ENCODE data around the gene NOL6. TPM values are rescaled to one million over a fixed set of nuclear protein-coding genes. Genes with fewer than 3 reads are reported as not detected.

The NOL6 gene
- total and polyA plus RNA-seq, 8 donors: 10.7 to 43.6 (median 19.3) TPM

DNA sequence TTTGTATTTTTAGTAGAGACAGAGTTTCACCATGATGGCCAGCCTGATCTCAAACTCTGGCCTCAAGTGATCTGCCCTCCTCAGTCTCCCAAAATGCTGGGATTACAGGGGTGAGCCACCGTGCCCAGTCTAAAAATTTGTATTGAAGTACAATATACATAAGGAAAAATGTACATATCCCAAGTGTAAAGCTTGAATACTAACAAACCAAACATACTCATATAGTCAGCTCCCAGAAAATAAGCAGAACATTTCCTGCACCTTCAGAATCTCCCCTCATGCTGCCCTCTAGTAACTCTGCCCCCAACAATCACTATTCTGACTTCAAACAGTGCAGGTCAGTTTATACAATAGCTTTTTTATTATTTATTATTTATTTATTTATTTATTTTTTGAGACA lies 1.6 kb upstream of the NOL6 start:
- no peak for DNase-seq
- TF ChIP-seq, protein P1, sequence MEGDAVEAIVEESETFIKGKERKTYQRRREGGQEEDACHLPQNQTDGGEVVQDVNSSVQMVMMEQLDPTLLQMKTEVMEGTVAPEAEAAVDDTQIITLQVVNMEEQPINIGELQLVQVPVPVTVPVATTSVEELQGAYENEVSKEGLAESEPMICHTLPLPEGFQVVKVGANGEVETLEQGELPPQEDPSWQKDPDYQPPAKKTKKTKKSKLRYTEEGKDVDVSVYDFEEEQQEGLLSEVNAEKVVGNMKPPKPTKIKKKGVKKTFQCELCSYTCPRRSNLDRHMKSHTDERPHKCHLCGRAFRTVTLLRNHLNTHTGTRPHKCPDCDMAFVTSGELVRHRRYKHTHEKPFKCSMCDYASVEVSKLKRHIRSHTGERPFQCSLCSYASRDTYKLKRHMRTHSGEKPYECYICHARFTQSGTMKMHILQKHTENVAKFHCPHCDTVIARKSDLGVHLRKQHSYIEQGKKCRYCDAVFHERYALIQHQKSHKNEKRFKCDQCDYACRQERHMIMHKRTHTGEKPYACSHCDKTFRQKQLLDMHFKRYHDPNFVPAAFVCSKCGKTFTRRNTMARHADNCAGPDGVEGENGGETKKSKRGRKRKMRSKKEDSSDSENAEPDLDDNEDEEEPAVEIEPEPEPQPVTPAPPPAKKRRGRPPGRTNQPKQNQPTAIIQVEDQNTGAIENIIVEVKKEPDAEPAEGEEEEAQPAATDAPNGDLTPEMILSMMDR (IDR thresholded peaks at IDR 0.05): no peak

DNA sequence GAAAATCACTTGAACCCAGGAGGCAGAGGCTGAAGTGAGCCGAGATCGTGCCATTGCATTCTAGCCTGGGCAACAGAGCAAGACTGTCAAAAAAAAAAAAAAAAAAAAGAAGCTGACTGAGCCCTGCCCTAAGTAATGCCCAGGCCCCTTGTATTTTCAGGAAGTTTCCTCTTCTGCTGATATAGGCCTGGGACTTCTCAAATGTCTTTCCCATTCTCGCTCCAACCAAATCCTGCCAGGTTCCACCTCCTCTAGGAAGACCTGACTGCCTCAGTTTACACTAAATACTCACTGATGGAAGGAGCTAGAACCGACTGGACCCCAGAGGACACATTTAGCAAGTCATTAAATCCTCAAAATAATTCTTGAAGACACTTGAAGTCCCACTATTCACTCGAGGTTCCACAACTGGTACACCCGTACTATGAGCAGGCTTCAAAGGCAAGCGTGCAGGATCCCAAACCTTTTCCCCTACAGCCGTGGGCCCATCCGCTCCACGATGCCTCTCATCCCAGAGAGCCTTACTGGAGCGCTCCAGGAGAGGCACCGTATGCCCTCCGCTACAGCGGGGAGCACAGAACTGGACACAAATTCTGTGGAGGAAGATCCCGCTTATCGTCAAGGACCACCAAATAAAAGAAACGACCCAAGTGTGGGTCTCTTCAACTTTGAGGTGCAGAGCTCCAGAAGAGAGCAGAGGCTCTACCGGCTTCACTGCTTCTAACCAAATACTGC lies 676 bp downstream of the NOL6 start:
- DNase-seq: peak in 1 of 2 donors; percentile 13
- Histone ChIP-seq H3K27me3 (no peaks in the 10 kb centered on the region), H3K4me3 (peak overlapping the region; percentile 68 to 95 (median 82)), H3K27ac (peak overlapping the region in 4 of 5 donors; percentile 57 to 81 (median 74)), H3K36me3 (peaks cover 24 to 42% (median 41%) of the 10 kb centered on the region in 4 donors), H3K9me3 (no peaks in the 10 kb centered on the region), H3K4me1 (peaks cover 17 to 33% (median 24%) of the 10 kb centered on the region in 4 donors)
- TF ChIP-seq EP300 (IDR thresholded peaks at IDR 0.05) (no peak), POLR2AphosphoS5 (IDR thresholded peaks at IDR 0.05) (no peak), POLR2A (IDR thresholded peaks at IDR 0.05) (no peak)
- TF ChIP-seq, protein P1 (IDR thresholded peaks at IDR 0.05): no peak
- intact Hi-C loops (cut with DNase I; ENCODE audit: low total_unique reads): no loop called here
- WGBS, 5 donors: 9 to 14% (median 10%) methylated on average over 17 to 18 of the region's 18 CpGs

More for the DNA sequence above, 1.6 kb upstream of the NOL6 start:
- no peaks in the 10 kb centered on the region for H3K9me3 ChIP-seq
- WGBS, 5 donors: 81 to 95% (median 86%) methylated on average over 1 of the region's 1 CpG
- no peaks in the 10 kb centered on the region for H3K27me3 ChIP-seq
- H3K27ac ChIP-seq: no peak overlapping the region
- no peak overlapping the region for H3K4me3 ChIP-seq
- H3K4me1 ChIP-seq: peaks cover 17 to 33% (median 24%) of the 10 kb centered on the region in 4 donors
- intact Hi-C loops (cut with DNase I; ENCODE audit: low total_unique reads): no loop called here
- peaks cover 2 to 19% (median 18%) of the 10 kb centered on the region in 4 donors for H3K36me3 ChIP-seq

DNA sequence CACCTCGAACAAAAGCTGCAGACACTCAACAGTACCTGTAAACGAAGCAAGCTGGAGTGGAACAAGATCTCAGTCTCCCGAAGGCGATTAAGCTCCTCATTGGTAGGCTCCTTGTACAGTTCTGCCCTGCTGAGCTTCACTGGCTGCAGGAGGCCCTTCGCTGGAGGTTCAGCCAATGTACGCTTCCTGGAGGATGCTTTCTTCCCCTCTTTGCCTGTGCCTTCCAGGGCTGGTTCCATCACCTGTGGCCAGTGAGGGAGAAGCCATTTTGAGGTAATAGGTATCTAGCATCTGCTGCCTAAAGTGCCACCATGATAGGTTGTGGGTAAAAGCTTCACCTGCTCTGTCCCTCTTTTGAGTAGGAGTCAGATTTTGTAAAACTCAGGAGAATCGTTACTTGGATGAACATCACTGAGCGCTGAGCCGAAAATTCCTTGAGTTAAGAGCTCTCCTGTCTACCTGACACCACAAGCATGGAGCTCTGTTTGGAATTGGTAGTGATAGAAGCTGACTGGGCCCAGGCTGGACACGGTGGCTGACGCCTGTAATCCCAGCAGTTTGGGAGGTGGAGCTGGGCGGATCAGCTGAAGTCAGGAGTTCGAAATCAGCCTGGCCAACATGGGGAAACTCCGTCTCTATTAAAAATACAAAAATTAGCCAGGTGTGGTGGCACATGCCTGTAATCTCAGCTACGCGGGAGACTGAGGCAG lies 1.4 kb downstream of the NOL6 start:
- intact Hi-C loops (cut with DNase I; ENCODE audit: low total_unique reads): no loop called here
- WGBS, 5 donors: 82 to 90% (median 84%) methylated on average over 16 of the region's 16 CpGs
- peak in 1 of 2 donors; percentile 10 for DNase-seq
- Histone ChIP-seq H3K27me3 (no peaks in the 10 kb centered on the region), H3K36me3 (peaks cover 30 to 49% (median 48%) of the 10 kb centered on the region in 4 donors), H3K9me3 (no peaks in the 10 kb centered on the region), H3K27ac (no peak overlapping the region), H3K4me3 (peak overlapping the region; percentile 68 to 95 (median 82)), H3K4me1 (peaks cover 17 to 33% (median 24%) of the 10 kb centered on the region in 4 donors)
- TF ChIP-seq, protein P1 (IDR thresholded peaks at IDR 0.05): no peak
- TF ChIP-seq POLR2A (IDR thresholded peaks at IDR 0.05) (no peak), EP300 (IDR thresholded peaks at IDR 0.05) (no peak), POLR2AphosphoS5 (IDR thresholded peaks at IDR 0.05) (no peak)

DNA sequence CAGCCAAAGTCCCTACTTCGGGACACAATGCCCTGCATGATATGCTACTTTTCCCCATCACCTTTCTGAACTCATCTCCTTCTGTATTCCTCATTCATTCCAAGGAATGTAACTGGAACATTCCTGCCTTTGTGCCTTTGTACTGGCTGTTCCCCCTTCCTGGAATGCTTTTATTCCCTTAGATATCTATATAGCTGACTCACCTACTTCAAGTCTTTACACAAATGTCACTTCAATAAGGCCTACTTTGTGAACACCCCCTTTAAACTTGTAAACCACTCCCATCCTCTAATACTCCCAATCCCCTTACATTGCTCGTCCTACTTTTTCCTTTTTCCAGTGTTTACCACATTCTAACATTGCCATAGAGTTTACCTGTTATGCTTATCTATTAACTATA lies 2.4 kb downstream of the NOL6 start:
- WGBS, 5 donors: 67 to 80% (median 73%) methylated on average over 2 of the region's 2 CpGs

More for the DNA sequence above, 2.4 kb downstream of the NOL6 start:
- H3K27me3 ChIP-seq: no peaks in the 10 kb centered on the region
- no peak overlapping the region for H3K27ac ChIP-seq
- H3K9me3 ChIP-seq: no peaks in the 10 kb centered on the region
- no peak overlapping the region for H3K4me3 ChIP-seq
- H3K36me3 ChIP-seq: peaks cover 38 to 59% (median 58%) of the 10 kb centered on the region in 4 donors
- peaks cover 17 to 33% (median 24%) of the 10 kb centered on the region in 4 donors for H3K4me1 ChIP-seq
- no peak for DNase-seq
- TF ChIP-seq EP300 (IDR thresholded peaks at IDR 0.05) (no peak), POLR2A (IDR thresholded peaks at IDR 0.05) (no peak), POLR2AphosphoS5 (IDR thresholded peaks at IDR 0.05) (no peak)
- TF ChIP-seq, protein P1 (IDR thresholded peaks at IDR 0.05): no peak
- intact Hi-C loops (cut with DNase I; ENCODE audit: low total_unique reads): no loop called here

Data from stomach (tissue), 9 donors.